NCI-H345 (cell line): ENCODE results near the gene SSTR4.
"Not testable (repeated sequence)": the region's sequence is repeated elsewhere in the genome, so short reads cannot be mapped to it uniquely, and the experiment has no call there.

Experiments
- DNase-seq: peaks from one replicate; lab custom pipeline; 2025; lab: John Stamatoyannopoulos, UW

Gene SSTR4, protein sequence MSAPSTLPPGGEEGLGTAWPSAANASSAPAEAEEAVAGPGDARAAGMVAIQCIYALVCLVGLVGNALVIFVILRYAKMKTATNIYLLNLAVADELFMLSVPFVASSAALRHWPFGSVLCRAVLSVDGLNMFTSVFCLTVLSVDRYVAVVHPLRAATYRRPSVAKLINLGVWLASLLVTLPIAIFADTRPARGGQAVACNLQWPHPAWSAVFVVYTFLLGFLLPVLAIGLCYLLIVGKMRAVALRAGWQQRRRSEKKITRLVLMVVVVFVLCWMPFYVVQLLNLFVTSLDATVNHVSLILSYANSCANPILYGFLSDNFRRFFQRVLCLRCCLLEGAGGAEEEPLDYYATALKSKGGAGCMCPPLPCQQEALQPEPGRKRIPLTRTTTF

DNA sequence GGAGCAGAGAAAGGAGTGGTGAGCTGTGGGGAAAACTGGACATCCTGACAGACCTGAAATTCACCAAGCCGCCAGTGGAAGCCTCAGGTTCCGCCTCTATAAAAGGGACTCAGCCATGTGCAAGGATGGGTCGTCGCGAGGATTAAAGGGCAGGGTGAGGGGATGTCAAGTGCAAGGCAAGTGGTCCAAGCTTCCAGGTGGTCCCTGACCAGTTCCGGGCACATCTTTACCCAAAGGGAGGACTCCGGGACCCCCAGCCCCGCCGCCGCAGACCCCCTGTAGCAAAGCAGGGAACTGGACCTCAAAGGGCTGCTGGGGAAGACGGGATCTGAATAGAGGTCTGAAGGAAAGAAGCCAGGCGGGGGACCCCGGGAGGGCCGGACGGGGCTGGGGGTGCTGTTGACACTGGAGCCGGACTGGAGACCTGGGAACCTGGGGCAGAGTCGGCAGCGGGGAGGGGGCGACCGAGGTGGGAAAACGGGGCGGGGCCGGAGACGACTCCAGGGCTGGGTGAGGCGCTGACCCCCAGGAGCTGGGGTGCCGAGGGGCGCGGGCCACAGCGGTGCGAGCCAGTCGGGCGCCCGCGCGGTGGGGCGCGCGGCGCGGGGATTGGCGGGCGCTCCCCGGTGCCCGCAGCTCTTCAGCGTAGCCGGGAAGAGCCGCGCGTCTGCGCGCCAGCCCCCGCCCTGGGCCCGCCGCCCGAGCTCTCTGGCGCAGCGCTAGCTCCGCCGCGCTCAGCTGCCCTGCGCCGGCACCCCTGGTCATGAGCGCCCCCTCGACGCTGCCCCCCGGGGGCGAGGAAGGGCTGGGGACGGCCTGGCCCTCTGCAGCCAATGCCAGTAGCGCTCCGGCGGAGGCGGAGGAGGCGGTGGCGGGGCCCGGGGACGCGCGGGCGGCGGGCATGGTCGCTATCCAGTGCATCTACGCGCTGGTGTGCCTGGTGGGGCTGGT is at the start of gene SSTR4:
TSS of gene SSTR4 (plus strand) at position 592 of the 951 bp plus-strand sequence. CDS start at position 764, 172 bp downstream.
- DNase-seq: no peak

- no peak for DNase-seq
Observed at GRCh38 chr20:22986601-22987000, 48.5 kb upstream of the SSTR4 start.

DNA sequence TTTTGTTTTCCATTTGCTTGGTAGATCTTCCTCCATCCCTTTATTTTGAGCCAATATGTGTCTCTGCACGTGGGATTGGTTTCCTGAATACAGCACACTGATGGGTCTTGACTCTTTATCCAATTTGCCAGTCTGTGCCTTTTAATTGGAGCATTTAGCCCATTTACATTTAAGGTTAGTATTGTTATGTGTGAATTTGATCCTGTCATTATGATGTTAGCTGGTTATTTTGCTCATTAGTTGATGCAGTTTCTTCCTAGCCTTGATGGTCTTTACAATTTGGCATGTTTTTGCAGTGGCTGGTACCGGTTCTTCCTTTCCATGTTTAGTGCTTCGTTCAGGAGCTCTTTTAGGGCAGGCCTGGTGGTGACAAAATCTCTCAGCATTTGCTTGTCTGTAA is 43.7 kb upstream of the SSTR4 start:
- not testable (repeated sequence) for DNase-seq

DNA sequence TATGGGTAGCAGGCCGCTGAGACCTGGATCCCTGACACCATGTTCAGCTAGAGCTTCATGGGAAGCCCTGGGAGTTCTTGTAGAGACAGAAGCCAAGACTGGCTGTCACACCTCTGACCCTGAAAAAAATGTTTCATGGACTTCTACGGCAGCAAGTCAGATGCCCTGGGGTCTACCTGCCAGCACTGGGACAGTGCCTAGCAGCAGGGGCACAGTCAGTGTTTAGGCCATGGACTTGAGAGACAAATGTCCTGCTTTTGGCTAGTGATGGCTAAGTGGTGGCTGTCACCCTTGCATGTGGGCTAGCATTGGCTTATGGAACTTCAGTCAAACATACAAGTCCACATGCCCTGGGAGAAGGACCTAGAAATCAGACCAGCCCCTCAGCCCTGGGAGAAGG is 41.3 kb upstream of the SSTR4 start:
- no peak for DNase-seq

- DNase-seq: no peak
Observed at GRCh38 chr20:22995923-22996322, 39.2 kb upstream of the SSTR4 start.

- DNase-seq: no peak
Observed at GRCh38 chr20:22998476-22998875, 36.6 kb upstream of the SSTR4 start.

- DNase-seq: no peak
Observed at GRCh38 chr20:22999756-23000155, 35.4 kb upstream of the SSTR4 start.

GRCh38 chr20:23000232-23000947 is 34.7 kb upstream of the SSTR4 start:
- DNase-seq: no peak

GRCh38 chr20:23002276-23002675 is 32.8 kb upstream of the SSTR4 start:
- no peak for DNase-seq

DNA sequence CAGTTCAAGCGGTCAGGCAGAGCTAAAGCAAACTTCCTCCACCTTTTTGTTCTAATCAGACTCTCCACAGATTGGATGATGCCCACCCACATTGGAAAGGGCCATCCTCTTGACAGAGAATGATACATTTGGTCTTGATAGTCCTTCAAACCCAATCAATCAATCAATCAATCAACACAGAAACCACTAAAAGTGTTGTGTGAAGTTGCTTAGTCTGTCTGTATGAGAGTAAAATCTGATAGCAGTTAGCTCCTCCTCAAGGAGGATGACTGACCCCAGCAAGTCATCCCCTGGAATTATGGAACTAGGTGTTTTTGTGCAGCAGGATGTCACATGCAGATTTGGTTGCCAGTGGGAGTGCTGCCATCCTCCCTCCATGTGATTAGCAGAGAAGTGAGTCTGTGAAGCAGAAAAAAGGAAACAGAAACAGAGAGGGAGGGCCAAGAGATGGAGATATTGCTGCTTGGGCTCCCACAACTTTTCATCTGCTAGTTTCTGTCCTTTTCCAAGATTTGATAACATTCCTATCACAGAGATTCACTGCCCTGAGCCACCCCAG is 32.0 kb upstream of the SSTR4 start:
- DNase-seq: no peak

DNA sequence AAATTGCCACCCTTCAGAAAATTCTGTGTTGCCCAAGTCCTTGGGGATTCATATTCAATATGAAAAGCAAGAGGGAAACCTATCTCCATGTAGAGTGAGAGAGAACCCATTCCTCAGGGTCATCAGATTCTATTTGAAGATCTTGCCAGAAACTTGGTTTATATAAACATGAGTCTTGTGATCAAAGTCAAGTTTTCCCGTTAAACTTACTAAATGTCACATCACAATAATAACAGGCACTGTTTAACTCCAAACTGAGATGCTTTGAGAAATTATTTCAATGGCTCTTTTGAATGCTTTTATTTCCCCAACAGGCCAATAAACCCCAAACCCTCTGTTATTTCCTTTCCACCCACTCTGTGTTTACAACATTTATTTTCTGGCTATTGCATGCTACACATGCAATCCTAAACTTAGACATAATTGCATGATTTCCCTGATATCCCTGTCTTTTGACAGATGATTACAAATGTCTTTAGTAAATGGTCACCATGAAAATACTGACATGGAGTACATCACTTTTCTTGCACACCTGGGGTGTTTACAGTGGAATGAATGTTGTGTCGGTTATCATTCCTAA is 31.1 kb upstream of the SSTR4 start:
- DNase-seq: no peak

DNA sequence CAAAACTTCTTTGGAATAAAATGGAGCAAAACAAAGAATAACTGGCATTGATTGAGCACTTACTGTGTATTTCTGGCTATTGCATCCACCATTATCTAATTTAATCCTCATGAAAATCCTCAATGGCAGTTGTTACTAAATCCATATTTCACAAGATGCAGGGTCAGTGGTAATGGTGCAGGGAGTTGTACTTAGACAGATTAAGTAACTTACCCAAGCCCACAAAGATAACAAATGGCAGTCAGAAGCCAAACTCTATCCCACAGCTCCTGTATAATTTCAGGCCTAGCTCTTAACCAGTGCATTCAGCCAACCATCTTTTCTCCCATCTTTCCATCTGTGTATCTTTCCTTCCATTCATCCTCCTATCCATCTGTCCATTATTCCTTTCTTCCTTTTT is 29.3 kb upstream of the SSTR4 start:
- DNase-seq: no peak

GRCh38 chr20:23007462-23007861 is 27.6 kb upstream of the SSTR4 start:
- no peak for DNase-seq

- DNase-seq: no peak
Observed at GRCh38 chr20:23007886-23008655, 27.0 kb upstream of the SSTR4 start.

DNA sequence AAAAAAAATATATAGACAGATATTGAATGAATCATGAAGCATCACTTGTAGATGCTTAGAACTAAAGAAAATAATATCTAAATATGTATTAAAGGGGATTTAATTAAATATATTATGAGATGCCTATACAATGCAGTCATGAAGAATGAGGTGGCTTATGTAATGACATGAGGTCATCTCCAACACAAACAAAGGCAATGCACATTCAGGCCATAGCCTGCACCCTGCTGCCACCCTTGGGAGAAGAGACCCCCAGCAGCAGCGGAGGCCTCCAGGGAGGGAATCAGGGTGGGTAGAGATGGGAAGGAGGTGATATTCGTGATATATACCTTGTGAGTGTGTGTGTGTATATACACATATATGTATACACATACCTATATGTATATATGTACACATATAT is 26.4 kb upstream of the SSTR4 start:
- no peak for DNase-seq

- no peak for DNase-seq
Observed at GRCh38 chr20:23009636-23010035, 25.5 kb upstream of the SSTR4 start.

DNA sequence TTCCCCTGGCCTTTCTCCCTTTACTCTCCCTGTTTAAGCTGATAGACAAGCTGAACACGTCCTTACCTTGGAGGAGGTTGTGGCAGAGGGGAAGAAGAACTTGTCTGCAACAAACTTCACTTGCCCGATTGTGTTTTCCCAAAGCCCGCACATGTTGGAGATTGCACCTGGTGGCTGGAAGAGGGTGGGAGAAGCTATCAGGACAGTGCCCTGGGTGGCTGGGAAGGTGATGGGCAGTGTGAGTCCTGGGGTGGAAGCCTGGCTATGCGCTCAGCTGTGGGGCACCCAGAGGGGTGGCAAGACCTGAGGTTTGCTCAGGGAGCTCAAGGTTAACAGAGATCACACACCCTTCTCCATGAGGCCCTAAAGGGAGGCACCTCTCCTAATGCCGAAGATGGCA is 25.0 kb upstream of the SSTR4 start:
- DNase-seq: no peak

GRCh38 chr20:23011008-23011721 is 23.9 kb upstream of the SSTR4 start:
- DNase-seq: no peak

- no peak for DNase-seq
Observed at GRCh38 chr20:23013429-23013828, 21.7 kb upstream of the SSTR4 start.

GRCh38 chr20:23017516-23017915 is 17.6 kb upstream of the SSTR4 start:
- no peak for DNase-seq
